HCT116 (cell line): ENCODE data around the gene DNAH5. TPM values are rescaled to one million over a fixed set of nuclear protein-coding genes. Genes with fewer than 3 reads are reported as not detected.

ENCODE experiments used
- ATAC-seq: fragments of 200-7000 bp; cut with Tn5 transposase; 2 replicates; pipeline ENCODE4 v1.9.1; 2020; ENCODE audit warnings: mild to moderate bottlenecking, moderate library complexity
- BruUV-seq: library from RNA; stranded (reverse); fragments of 400-500 nt; replicated peaks from 2 replicates; lab custom pipeline; 2021; lab: Mats Ljungman, UMichigan
- CTCF ChIA-PET: fragments of 300-600 bp; sonication (Branson Sonifier 250); formaldehyde crosslinking; loops from one replicate; lab custom pipeline; 2021; ENCODE audit warnings: antibody characterized with exemption; lab: Charles Lee
- POLR2A ChIA-PET: fragments of 300-600, 350-600 bp; sonication (Branson Sonifier 250); formaldehyde crosslinking; loops from one replicate; lab custom pipeline; 2021; ENCODE audit warnings: antibody characterized with exemption; lab: Charles Lee
- RAD21 ChIA-PET, 2 experiments: fragments of 300-600 bp; sonication (Branson Sonifier 250); formaldehyde crosslinking; loops; one replicate each; lab custom pipeline; 2023; ENCODE audit warnings: low total read pairs in 2 of 2; ENCODE audit not compliant: uncharacterized antibody in 2 of 2, unreplicated experiment in 2 of 2, low non-redundant PET in 1 of 2; lab: Charles Lee
- DNase-seq: peaks from one replicate; pipeline ENCODE4 v3.0.0-alpha.2; 2010; ENCODE audit warnings: low read depth, low spot score
- H2AFZ ChIP-seq: fragments of 200-600 bp; shearing (Covaris generic), sonication (generic); 2 replicates; pipeline ENCODE4 v1.6.1; 2017; ENCODE audit warnings: low read depth, mixed run types, mixed read lengths, antibody characterized with exemption, low read length; ENCODE audit not compliant: poor library complexity, severe bottlenecking
- H3K27ac ChIP-seq: 2 replicates; pipeline ENCODE4 v1.5.1; 2012; ENCODE audit warnings: low read depth, low read length
- H3K27me3 ChIP-seq: fragments of 200-600 bp; sonication (generic); 2 replicates; pipeline ENCODE4 v1.6.1; 2016; ENCODE audit warnings: mixed run types, low read length, mixed read lengths; ENCODE audit not compliant: insufficient read depth
- H3K36me3 ChIP-seq, 2 experiments: fragments of 200-500 bp in 1 of 2; fragments of 200-600 bp in 1 of 2; sonication (Bioruptor generic) in 1 of 2; sonication (generic) in 1 of 2; 2 replicates each; pipeline versions ENCODE4 v1.5.1 to v1.6.1; 2014 to 2016; ENCODE audit warnings: low read length in 2 of 2, inconsistent platforms in 1 of 2, mixed read lengths in 1 of 2, mixed run types in 1 of 2; ENCODE audit not compliant: insufficient read depth in 2 of 2, control insufficient read depth in 1 of 2
- H3K4me1 ChIP-seq, 2 experiments: fragments of 200-600 bp in 1 of 2; sonication (generic) in 1 of 2; 2 replicates each; pipeline versions ENCODE4 v1.5.1 to v1.6.1; 2012 to 2017; ENCODE audit warnings: low read length in 2 of 2, inconsistent platforms in 1 of 2, mild to moderate bottlenecking in 1 of 2, mixed read lengths in 1 of 2, mixed run types in 1 of 2, moderate library complexity in 1 of 2; ENCODE audit not compliant: insufficient read depth in 2 of 2, control insufficient read depth in 1 of 2
- H3K4me2 ChIP-seq: fragments of 200-600 bp; sonication (generic); 2 replicates; pipeline ENCODE4 v1.6.1; 2017; ENCODE audit warnings: mixed run types, low read length, mixed read lengths
- H3K4me3 ChIP-seq, 2 experiments: fragments of 200-600 bp in 1 of 2; sonication (generic) in 1 of 2; replicated peaks in 1 of 2; 2 replicates each; pipeline ENCODE4 v1.5.1; 2011 to 2016; ENCODE audit warnings: low read length in 2 of 2, control low read depth in 1 of 2, low read depth in 1 of 2, mild to moderate bottlenecking in 1 of 2, mixed read lengths in 1 of 2, mixed run types in 1 of 2
- H3K79me2 ChIP-seq: fragments of 200-600 bp; sonication (generic); 2 replicates; pipeline ENCODE4 v1.6.1; 2017; ENCODE audit warnings: mild to moderate bottlenecking, mixed run types, low read length, moderate library complexity, mixed read lengths; ENCODE audit not compliant: insufficient read depth
- H3K9ac ChIP-seq: fragments of 200-600 bp; sonication (generic); 2 replicates; pipeline ENCODE4 v1.6.1; 2016; ENCODE audit warnings: low read length, mixed read lengths
- H3K9me2 ChIP-seq: fragments of 200-600 bp; sonication (generic), shearing (Covaris generic); 2 replicates; pipeline ENCODE4 v1.6.1; 2017; ENCODE audit warnings: mixed run types, mild to moderate bottlenecking, moderate library complexity; ENCODE audit not compliant: insufficient read depth
- H3K9me3 ChIP-seq, 2 experiments: fragments of 200-500 bp in 1 of 2; fragments of 200-600 bp in 1 of 2; sonication (Bioruptor generic) in 1 of 2; sonication (generic) in 1 of 2; 2 replicates each; pipeline ENCODE4 v1.6.1; 2014 to 2017; ENCODE audit warnings: low read length in 2 of 2, mixed read lengths in 2 of 2, inconsistent platforms in 1 of 2, low read depth in 1 of 2, mild to moderate bottlenecking in 1 of 2, mixed run types in 1 of 2, moderate library complexity in 1 of 2; ENCODE audit not compliant: control insufficient read depth in 1 of 2, insufficient read depth in 1 of 2
- H4K20me1 ChIP-seq: fragments of 200-600 bp; sonication (generic), shearing (Covaris generic); 2 replicates; pipeline ENCODE4 v1.6.1; 2017; ENCODE audit warnings: mixed run types, mild to moderate bottlenecking, moderate library complexity; ENCODE audit not compliant: insufficient read depth
- CBX3 ChIP-seq: IDR thresholded peaks from 2 replicates; pipeline ENCODE4 v1.6.1; 2012; ENCODE audit warnings: low read depth
- CEBPB ChIP-seq: IDR thresholded peaks from 2 replicates; pipeline ENCODE4 v1.6.1; 2012; ENCODE audit warnings: low read depth
- EGR1 ChIP-seq: IDR thresholded peaks from 2 replicates; pipeline ENCODE4 v1.6.1; 2012; ENCODE audit warnings: low read depth
- ELF1 ChIP-seq: IDR thresholded peaks from 2 replicates; pipeline ENCODE4 v1.6.1; 2012; ENCODE audit warnings: low read depth, borderline replicate concordance
- EZH2phosphoT487 ChIP-seq: fragments of 200-600 bp; IDR thresholded peaks from 2 replicates; pipeline ENCODE4 v1.6.1; 2018; ENCODE audit warnings: antibody characterized with exemption, borderline replicate concordance
- FOSL1 ChIP-seq: IDR thresholded peaks from 2 replicates; pipeline ENCODE4 v1.6.1; 2012; ENCODE audit warnings: low read depth
- JUND ChIP-seq: IDR thresholded peaks from 2 replicates; pipeline ENCODE4 v1.6.1; 2012
- MAX ChIP-seq: IDR thresholded peaks from 2 replicates; pipeline ENCODE4 v1.6.1; 2012
- POLR2AphosphoS5 ChIP-seq: IDR thresholded peaks from 2 replicates; pipeline ENCODE4 v1.6.1; 2011; ENCODE audit warnings: mild to moderate bottlenecking, low read depth, low read length, moderate library complexity
- RAD21 ChIP-seq: IDR thresholded peaks from 2 replicates; pipeline ENCODE4 v1.6.1; 2012; ENCODE audit warnings: low read depth, mild to moderate bottlenecking
- REST ChIP-seq: IDR thresholded peaks from 2 replicates; pipeline ENCODE4 v1.6.1; 2012; ENCODE audit warnings: low read depth
- SIN3A ChIP-seq: IDR thresholded peaks from 2 replicates; pipeline ENCODE4 v1.6.1; 2012; ENCODE audit warnings: low read depth
- TCF7L2 ChIP-seq: IDR thresholded peaks from 2 replicates; pipeline ENCODE4 v1.7.0; 2011; ENCODE audit warnings: borderline replicate concordance, inconsistent platforms; ENCODE audit not compliant: insufficient read depth, insufficient read length; ENCODE audit errors: extremely low read depth
- YY1 ChIP-seq: IDR thresholded peaks from 2 replicates; pipeline ENCODE4 v1.6.1; 2011; ENCODE audit warnings: low read length, low read depth, moderate library complexity, mild to moderate bottlenecking; ENCODE audit not compliant: insufficient replicate concordance; ENCODE audit errors: extremely low read depth
- ZBTB33 ChIP-seq: IDR thresholded peaks from 2 replicates; pipeline ENCODE4 v1.6.1; 2011; ENCODE audit warnings: mild to moderate bottlenecking, low read length, moderate library complexity; ENCODE audit not compliant: insufficient replicate concordance; ENCODE audit errors: extremely low read depth
- ZFX ChIP-seq: fragments of 450-650 bp; IDR thresholded peaks from 2 replicates; pipeline ENCODE4 v1.6.1; 2017
- intact Hi-C: fragments of 100-400 bp; cut with micrococcal nuclease; formaldehyde crosslinking; loops from 2 replicates; pipeline ENCODE4 v1.10.0; 2022
- total RNA-seq: library from RNA; stranded (reverse); gene quantifications from one replicate; pipeline ENCODE4 v1.2.1, GENCODE V29; 2021; ENCODE audit not compliant: unreplicated experiment
- TF ChIP-seq, protein P1 (sequence below): IDR thresholded peaks from 2 replicates; pipeline ENCODE4 v1.6.1; 2012

The DNAH5 gene
- total RNA-seq, 1 experiment from 2014 or later, result 0.37 TPM

DNA sequence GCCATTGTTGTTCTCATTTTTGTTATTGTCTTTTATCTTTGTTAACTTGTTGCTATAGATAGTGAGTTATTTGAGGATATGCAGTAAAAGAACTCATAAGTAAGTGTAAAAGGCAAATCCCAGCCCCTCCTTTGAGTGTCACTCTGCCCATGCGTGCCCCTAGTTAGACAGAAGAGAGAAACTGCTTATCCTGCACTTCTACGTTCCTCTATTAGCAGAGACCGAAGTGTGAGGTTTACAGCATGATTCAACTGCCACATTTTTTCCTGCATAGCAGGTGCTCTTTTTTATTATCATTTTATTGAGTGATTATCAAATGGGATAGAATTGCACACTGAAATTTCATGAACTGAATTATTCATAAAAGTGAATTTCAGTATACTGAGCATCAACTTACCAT, 12.0 kb upstream of the DNAH5 start (continued):
- TF ChIP-seq TCF7L2, result no peak
- no peak for TF ChIP-seq CEBPB
- TF ChIP-seq REST, result no peak
- no peak for TF ChIP-seq ZFX
- TF ChIP-seq MAX, result no peak
- TF ChIP-seq SIN3A, result no peak
- no peak for TF ChIP-seq RAD21
- no peak for TF ChIP-seq ELF1
- TF ChIP-seq EGR1, result no peak
- no peak for TF ChIP-seq JUND

GRCh38 chr5:13955896-13956295, 11.4 kb upstream of the DNAH5 start:
- Histone ChIP-seq H3K9me2 (no peaks in the 10 kb centered on the region), H3K27me3 (peaks cover 4% of the 10 kb centered on the region; the same call in 1 of the 2 replicates), H2AFZ (no peak overlapping the region), H3K9me3 (no peaks in the 10 kb centered on the region), H3K4me2 (no peak overlapping the region), H4K20me1 (no peaks in the 10 kb centered on the region), H3K9ac (no peak overlapping the region), H3K27ac (no peak overlapping the region), H3K4me1 (peaks cover 0 to 7% of the 10 kb centered on the region in 2 experiments; a peak in 1 of 4 replicates), H3K79me2 (no peaks in the 10 kb centered on the region), H3K4me3 (no peak overlapping the region), H3K36me3 (no peaks in the 10 kb centered on the region)
- BruUV-seq, result no TSS peak
- intact Hi-C loops, result loop anchor here (10.0 kb wide), 1 partner anchor 1661 kb away; no protein-coding TSS in a partner anchor
- RAD21 ChIA-PET, result no interaction called here
- DNase-seq (no peak), ATAC-seq (no peak)
- POLR2A ChIA-PET, result no interaction called here
- CTCF ChIA-PET, result no interaction called here
- TF ChIP-seq, protein P1, sequence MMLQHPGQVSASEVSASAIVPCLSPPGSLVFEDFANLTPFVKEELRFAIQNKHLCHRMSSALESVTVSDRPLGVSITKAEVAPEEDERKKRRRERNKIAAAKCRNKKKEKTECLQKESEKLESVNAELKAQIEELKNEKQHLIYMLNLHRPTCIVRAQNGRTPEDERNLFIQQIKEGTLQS, result no peak
- TF ChIP-seq CBX3 (no peak), MAX (no peak), POLR2AphosphoS5 (no peak), ZBTB33 (no peak), FOSL1 (no peak), TCF7L2 (no peak), YY1 (no peak), RAD21 (no peak), EZH2phosphoT487 (no peak)
